Suprapubic skin (tissue), 4 donors: ENCODE measurements around the gene CDK8.

ENCODE experiments used
- CTCF ChIP-seq, 2 donors: fragments of 200-600 bp in 1 of 2; fragments of 450-650 bp in 1 of 2; sonication (generic) in 1 of 2; IDR thresholded peaks; one replicate each; pipeline ENCODE4 v1.5.1; 2016 to 2019; ENCODE audit warnings: antibody characterized with exemption in 2 of 2, mild to moderate bottlenecking in 1 of 2, moderate library complexity in 1 of 2
- POLR2A ChIP-seq, 2 donors: fragments of 450-650 bp; IDR thresholded peaks; one replicate each; pipeline ENCODE4 v1.6.1; 2017; ENCODE audit warnings: antibody characterized with exemption in 2 of 2, mild to moderate bottlenecking in 2 of 2, moderate library complexity in 2 of 2
- POLR2AphosphoS5 ChIP-seq, 3 donors: sonication (generic); formaldehyde crosslinking; IDR thresholded peaks; one replicate each; pipeline ENCODE4 v1.6.1; 2017; ENCODE audit warnings: antibody characterized with exemption in 3 of 3

- no peak for TF ChIP-seq CTCF (IDR thresholded peaks at IDR 0.05)
- TF ChIP-seq POLR2AphosphoS5 (IDR thresholded peaks at IDR 0.05) = no peak
- no peak for TF ChIP-seq POLR2A (IDR thresholded peaks at IDR 0.05)
Measured at GRCh38 chr13:26406791-26407190, 152.9 kb downstream of the CDK8 start.
